Erythroblast (primary cell): Measurements from ENCODE around the gene GRK2.
"Not testable (repeated sequence)": the region's sequence is repeated elsewhere in the genome, so short reads cannot be mapped to it uniquely, and the experiment has no call there.

ENCODE experiments used
- DNase-seq, 2 experiments: peaks; one replicate each; lab custom pipeline; 2025; lab: John Stamatoyannopoulos, UW
- GATA1 ChIP-seq: IDR thresholded peaks from 2 replicates; pipeline ENCODE4 v1.6.1; 2011; ENCODE audit warnings: low read depth, mild to moderate bottlenecking, control low read depth, low read length, moderate library complexity
- POLR2A ChIP-seq: IDR thresholded peaks from 2 replicates; pipeline ENCODE4 v1.6.1; 2011; ENCODE audit warnings: mild to moderate bottlenecking, low read length

The GRK2 gene

GRCh38 chr11:67309166-67309565 lies 42.9 kb downstream of the GRK2 start:
- TF ChIP-seq POLR2A (no peak), GATA1 (no peak)
- DNase-seq = no peak

- TF ChIP-seq POLR2A (no peak), GATA1 (no peak)
- no peak for DNase-seq
These were observed 43.4 kb downstream of the GRK2 start for GRCh38 chr11:67309661-67310061.

GRCh38 chr11:67310246-67311050 lies 44.2 kb downstream of the GRK2 start:
- DNase-seq = no peak
- TF ChIP-seq GATA1 = no peak
- no peak for TF ChIP-seq POLR2A

GRCh38 chr11:67311051-67311555 lies 44.8 kb downstream of the GRK2 start:
- TF ChIP-seq GATA1 (no peak), POLR2A (no peak)
- DNase-seq = no peak

- no peak for DNase-seq
- TF ChIP-seq POLR2A = no peak
- TF ChIP-seq GATA1 = no peak
These were observed 45.3 kb downstream of the GRK2 start for GRCh38 chr11:67311556-67312082.

- DNase-seq = peak; percentile 40 to 48
- peak; percentile 42 for TF ChIP-seq POLR2A
- TF ChIP-seq GATA1 = no peak
These were observed 46.1 kb downstream of the GRK2 start for GRCh38 chr11:67312187-67313021.

GRCh38 chr11:67313125-67313890 lies 47.0 kb downstream of the GRK2 start:
- TF ChIP-seq GATA1 = no peak
- TF ChIP-seq POLR2A = no peak
- DNase-seq = no peak

- no peak for DNase-seq
- TF ChIP-seq GATA1 = no peak
- no peak for TF ChIP-seq POLR2A
These were observed 47.9 kb downstream of the GRK2 start for GRCh38 chr11:67314218-67314617.

GRCh38 chr11:67315325-67315909 lies 49.1 kb downstream of the GRK2 start:
- TF ChIP-seq GATA1 = no peak
- TF ChIP-seq POLR2A = no peak
- no peak for DNase-seq

- no peak for DNase-seq
- TF ChIP-seq POLR2A = no peak
- no peak for TF ChIP-seq GATA1
These were observed 50.6 kb downstream of the GRK2 start for GRCh38 chr11:67316882-67317204.

GRCh38 chr11:67317205-67317887 lies 51.1 kb downstream of the GRK2 start:
- peak; percentile 96 to 99 for DNase-seq
- peak; percentile 70 for TF ChIP-seq POLR2A
- no peak for TF ChIP-seq GATA1

- TF ChIP-seq POLR2A (no peak), GATA1 (no peak)
- no peak for DNase-seq
These were observed 51.7 kb downstream of the GRK2 start for GRCh38 chr11:67317888-67318555.

GRCh38 chr11:67318876-67319275 lies 52.6 kb downstream of the GRK2 start:
- DNase-seq = not testable (repeated sequence)
